Measurements from ENCODE around the gene BACH1.
"Not testable (repeated sequence)": the region's sequence is repeated elsewhere in the genome, so short reads cannot be mapped to it uniquely, and the experiment has no call there.

Gene BACH1

DNA sequence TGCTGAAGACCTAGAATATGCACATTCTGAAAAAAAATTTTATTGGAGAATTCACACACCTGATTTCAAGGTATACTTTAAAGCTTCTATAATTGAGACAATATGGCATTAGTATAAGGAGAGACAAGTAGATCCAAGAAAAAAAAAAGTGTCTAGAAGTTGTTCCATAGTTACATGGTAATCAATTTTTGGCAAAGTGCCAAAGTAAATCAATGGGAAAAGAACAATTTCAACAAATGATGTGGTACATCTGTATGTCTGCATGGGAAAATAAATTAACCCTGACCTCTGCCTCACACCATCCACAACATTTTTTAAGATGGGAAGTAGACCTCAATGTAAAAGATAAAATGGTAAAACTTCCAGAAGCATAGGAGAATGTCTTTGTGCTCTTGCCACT lies 21.3 kb upstream of the BACH1 start:
- H3K4me3 Mint-ChIP-seq, result no peak overlapping the region
- no peaks in the 10 kb centered on the region for H3K4me1 Mint-ChIP-seq (ENCODE audit: low read depth)
- H3K27me3 Mint-ChIP-seq, result no peaks in the 10 kb centered on the region
- H3K27ac Mint-ChIP-seq, result no peak overlapping the region
- no peaks in the 10 kb centered on the region for H3K36me3 Mint-ChIP-seq (ENCODE audit: low read depth)
- H3K9me3 Mint-ChIP-seq, result peaks cover 9% of the 10 kb centered on the region

DNA sequence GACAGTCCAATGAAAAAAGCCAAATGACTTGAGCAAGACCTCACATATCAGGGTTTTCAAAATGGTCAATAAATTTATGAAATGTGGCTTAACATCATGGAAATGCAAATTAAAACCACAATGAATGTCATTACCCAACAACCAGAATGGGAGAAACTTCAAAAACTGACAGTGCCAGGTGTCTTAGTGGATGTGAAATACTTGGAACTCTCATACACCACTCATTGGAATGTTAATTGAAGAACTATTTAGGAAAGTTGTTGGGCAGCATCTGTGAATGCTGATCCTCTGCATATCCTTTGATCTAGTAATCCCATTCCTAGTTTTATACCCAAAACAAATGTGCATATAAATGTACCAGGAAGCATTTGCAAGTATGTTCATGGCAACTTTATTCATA lies 19.2 kb upstream of the BACH1 start:
- H3K4me3 Mint-ChIP-seq, result no peak overlapping the region
- no peak overlapping the region for H3K27ac Mint-ChIP-seq
- no peaks in the 10 kb centered on the region for H3K27me3 Mint-ChIP-seq
- no peaks in the 10 kb centered on the region for H3K4me1 Mint-ChIP-seq (ENCODE audit: low read depth)
- H3K9me3 Mint-ChIP-seq, result peaks cover 11% of the 10 kb centered on the region
- no peaks in the 10 kb centered on the region for H3K36me3 Mint-ChIP-seq (ENCODE audit: low read depth)

DNA sequence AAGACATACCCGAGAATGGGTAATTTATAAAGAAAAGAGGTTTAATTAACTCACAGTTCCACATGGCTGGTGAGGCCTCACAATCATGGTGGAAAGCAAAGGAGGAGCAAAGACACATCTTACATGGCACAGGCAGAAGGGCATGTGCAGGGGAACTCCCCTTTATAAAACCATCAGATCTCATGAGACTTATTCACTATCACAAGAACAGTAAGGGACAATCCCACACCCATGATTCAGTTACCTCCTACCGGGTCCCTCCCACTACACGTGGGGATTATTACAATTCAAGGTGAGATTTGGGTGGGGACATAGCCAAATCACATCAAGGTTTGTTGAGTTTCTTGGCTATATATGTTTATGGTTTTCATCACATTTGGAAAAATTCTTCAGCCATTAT lies 16.9 kb upstream of the BACH1 start:
- H3K36me3 Mint-ChIP-seq (ENCODE audit: low read depth); H3K27ac Mint-ChIP-seq; H3K4me3 Mint-ChIP-seq; H3K4me1 Mint-ChIP-seq (ENCODE audit: low read depth); H3K27me3 Mint-ChIP-seq: not testable (repeated sequence)
- peaks cover 11% of the 10 kb centered on the region for H3K9me3 Mint-ChIP-seq

DNA sequence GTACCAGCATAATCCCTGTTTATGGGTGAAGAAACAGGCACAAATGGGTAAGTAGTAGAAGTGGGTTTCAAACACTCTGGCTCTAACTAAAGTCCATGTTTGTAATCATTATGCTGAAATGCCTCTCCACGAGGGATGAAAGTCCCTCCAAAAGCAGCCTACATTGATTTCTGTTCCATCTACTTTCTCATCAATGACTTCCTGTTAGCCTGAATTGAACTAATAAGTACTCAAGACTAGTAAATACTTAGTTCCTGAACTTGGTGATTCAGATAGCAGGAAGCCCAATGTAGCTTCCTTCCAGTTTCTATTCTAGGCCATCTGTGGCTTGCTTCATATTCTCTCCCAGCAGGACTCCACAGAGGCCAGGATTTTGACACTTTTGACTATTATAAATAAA lies 11.3 kb upstream of the BACH1 start:
- Mint-ChIP-seq H3K27ac (no peak overlapping the region), H3K4me1 (ENCODE audit: low read depth) (peaks cover 6% of the 10 kb centered on the region), H3K36me3 (ENCODE audit: low read depth) (no peaks in the 10 kb centered on the region)

DNA sequence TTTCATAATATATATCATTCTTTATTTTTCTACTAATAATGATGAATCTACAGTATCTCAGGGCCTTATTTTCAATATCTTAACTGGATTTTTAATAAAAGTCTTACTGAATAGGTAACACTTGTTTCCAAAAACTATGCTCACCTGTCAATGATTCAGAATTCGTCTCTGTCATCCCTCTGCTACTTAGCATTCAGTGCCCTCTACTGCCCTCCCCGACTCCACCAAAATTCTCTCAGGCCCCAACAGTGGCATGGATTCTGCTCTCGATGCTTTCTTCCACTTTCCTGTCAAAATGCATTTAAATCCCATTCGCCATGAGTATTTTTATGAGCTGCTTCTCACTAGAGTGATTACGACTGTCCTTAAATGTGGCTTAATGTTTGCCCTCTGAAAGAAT lies 10.5 kb upstream of the BACH1 start:
- H3K36me3 Mint-ChIP-seq (ENCODE audit: low read depth), result no peaks in the 10 kb centered on the region
- H3K4me3 Mint-ChIP-seq, result no peak overlapping the region
- H3K27me3 Mint-ChIP-seq, result no peaks in the 10 kb centered on the region
- H3K9me3 Mint-ChIP-seq, result peaks cover 3% of the 10 kb centered on the region
- peaks cover 6% of the 10 kb centered on the region for H3K4me1 Mint-ChIP-seq (ENCODE audit: low read depth)
- H3K27ac Mint-ChIP-seq, result no peak overlapping the region

More for the DNA sequence above, 11.3 kb upstream of the BACH1 start:
- no peaks in the 10 kb centered on the region for H3K27me3 Mint-ChIP-seq
- H3K9me3 Mint-ChIP-seq, result peaks cover 6% of the 10 kb centered on the region
- H3K4me3 Mint-ChIP-seq, result no peak overlapping the region

DNA sequence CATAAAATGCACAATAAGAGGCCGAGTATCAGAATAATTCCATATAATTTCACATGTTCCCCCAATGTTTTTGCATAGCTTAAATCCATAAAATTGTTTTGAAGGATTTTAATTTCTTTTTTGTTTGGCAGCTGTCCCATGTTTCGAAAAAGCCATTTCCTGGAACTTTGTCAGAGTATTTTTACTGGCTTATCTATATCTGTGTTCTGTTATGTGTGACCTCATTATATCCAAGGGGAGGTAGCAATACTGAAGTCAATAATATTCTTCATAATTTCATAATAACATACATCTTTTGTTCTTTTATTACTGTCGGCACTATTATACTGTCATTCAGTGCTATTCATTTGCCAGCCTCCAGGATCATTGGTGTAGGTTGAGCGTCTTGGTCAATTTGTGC lies 9.4 kb upstream of the BACH1 start:
- H3K36me3 Mint-ChIP-seq (ENCODE audit: low read depth), result no peaks in the 10 kb centered on the region
- peaks cover 3% of the 10 kb centered on the region for H3K9me3 Mint-ChIP-seq
- H3K27ac Mint-ChIP-seq, result no peak overlapping the region
- no peak overlapping the region for H3K4me3 Mint-ChIP-seq
- peaks cover 16% of the 10 kb centered on the region for H3K4me1 Mint-ChIP-seq (ENCODE audit: low read depth)
- no peaks in the 10 kb centered on the region for H3K27me3 Mint-ChIP-seq

DNA sequence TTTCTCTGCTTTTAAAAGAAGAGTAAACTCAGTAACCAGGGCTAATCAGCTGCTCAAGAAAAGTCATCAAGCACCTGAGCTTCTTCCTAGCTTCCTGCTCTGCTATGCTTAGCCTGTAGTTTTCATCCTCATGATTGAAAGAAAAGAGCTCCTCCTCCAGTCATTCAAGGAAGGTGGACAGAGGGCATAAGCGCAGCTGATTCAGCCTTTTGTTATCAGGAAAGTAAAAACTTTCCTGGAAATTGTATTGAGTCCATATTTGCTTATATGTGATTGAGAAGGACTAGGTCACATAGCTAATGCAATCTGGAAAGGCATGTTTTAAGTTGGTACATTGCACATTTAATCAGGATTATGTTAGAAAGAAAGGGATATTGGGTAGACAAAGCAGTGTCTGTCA lies 8.5 kb upstream of the BACH1 start:
- Mint-ChIP-seq H3K27me3 (no peaks in the 10 kb centered on the region), H3K4me3 (no peak overlapping the region), H3K27ac (no peak overlapping the region), H3K9me3 (peaks cover 3% of the 10 kb centered on the region), H3K36me3 (ENCODE audit: low read depth) (no peaks in the 10 kb centered on the region), H3K4me1 (ENCODE audit: low read depth) (peaks cover 26% of the 10 kb centered on the region)

DNA sequence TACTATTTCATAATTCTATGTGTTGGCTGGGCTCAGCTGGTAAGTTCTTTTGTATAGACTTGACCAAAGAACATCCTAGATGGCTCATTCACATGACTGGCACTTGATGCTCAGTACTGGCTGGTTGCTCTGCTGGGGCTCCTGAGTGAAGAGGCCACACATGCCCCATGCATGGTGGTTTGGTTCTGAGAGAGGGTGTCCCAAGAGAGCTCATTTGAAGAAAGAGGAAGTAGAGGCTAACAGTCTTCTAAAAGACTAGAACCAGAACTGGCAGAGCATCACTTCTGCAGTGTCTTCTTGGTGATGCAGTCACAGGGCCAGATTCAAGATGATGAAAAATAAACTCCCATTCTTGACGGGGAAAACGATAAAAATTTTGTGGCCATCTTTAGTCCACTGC lies 5.2 kb upstream of the BACH1 start:
- H3K9me3 Mint-ChIP-seq, result peaks cover 10% of the 10 kb centered on the region
- H3K4me1 Mint-ChIP-seq (ENCODE audit: low read depth), result peaks cover 41% of the 10 kb centered on the region
- H3K27me3 Mint-ChIP-seq, result no peaks in the 10 kb centered on the region
- peak overlapping the region; percentile 65 for H3K27ac Mint-ChIP-seq
- no peak overlapping the region for H3K4me3 Mint-ChIP-seq
- H3K36me3 Mint-ChIP-seq (ENCODE audit: low read depth), result peaks cover 5% of the 10 kb centered on the region

DNA sequence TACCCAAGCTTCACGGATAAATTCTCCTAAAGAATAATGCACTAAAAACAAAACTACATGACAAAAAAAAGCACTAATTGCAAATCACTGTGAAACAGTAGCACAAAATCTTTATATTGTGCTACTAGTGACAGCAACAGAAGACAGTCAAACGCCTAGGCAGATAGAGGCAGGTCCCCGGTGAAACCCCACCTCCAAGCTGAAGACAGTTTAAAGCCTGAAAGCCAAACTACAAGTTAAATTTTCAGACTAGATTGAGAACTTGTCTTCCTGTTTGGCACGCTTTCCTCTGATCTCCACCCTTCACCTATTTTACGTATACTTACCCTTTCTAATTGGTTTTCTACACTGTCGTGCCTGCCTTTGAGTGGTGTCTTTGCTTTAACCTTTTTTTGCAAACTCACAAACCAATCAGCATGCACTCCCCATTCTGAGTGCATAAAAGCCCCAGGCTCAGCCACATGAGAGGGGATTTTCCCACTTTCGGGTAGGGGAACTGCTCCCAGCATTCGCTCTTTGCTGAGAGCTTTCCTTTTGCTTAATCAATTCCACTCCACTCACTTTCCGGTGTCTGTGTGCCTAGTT lies 3.6 kb upstream of the BACH1 start:
- H3K4me3 Mint-ChIP-seq, result peak overlapping the region; percentile 46
- peaks cover 5% of the 10 kb centered on the region for H3K36me3 Mint-ChIP-seq (ENCODE audit: low read depth)
- peaks cover 50% of the 10 kb centered on the region for H3K4me1 Mint-ChIP-seq (ENCODE audit: low read depth)
- H3K27me3 Mint-ChIP-seq, result no peaks in the 10 kb centered on the region
- peaks cover 10% of the 10 kb centered on the region for H3K9me3 Mint-ChIP-seq
- H3K27ac Mint-ChIP-seq, result peak overlapping the region; percentile 46

DNA sequence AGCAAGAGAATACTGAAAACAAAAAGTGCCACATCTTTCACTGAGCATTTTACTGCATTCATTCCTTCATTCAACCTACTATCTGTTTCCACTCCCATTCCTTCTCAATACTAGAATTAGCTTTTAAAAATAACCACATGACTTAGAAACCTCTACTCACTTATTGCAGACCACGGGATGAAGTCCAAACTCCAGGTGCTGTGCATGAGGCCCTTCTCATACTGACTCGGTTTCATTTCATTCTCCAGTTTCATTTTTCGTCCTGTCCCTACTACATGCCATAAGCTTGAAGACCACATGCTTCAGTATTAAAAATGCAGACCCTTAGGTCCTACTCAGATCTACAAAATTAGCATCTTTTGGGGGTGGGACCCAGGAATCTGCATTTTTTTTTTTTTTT lies 2.3 kb upstream of the BACH1 start:
- Mint-ChIP-seq H3K36me3 (ENCODE audit: low read depth) (peaks cover 5% of the 10 kb centered on the region), H3K4me3 (no peak overlapping the region), H3K4me1 (ENCODE audit: low read depth) (peaks cover 63% of the 10 kb centered on the region), H3K27me3 (no peaks in the 10 kb centered on the region), H3K9me3 (peaks cover 10% of the 10 kb centered on the region), H3K27ac (no peak overlapping the region)

DNA sequence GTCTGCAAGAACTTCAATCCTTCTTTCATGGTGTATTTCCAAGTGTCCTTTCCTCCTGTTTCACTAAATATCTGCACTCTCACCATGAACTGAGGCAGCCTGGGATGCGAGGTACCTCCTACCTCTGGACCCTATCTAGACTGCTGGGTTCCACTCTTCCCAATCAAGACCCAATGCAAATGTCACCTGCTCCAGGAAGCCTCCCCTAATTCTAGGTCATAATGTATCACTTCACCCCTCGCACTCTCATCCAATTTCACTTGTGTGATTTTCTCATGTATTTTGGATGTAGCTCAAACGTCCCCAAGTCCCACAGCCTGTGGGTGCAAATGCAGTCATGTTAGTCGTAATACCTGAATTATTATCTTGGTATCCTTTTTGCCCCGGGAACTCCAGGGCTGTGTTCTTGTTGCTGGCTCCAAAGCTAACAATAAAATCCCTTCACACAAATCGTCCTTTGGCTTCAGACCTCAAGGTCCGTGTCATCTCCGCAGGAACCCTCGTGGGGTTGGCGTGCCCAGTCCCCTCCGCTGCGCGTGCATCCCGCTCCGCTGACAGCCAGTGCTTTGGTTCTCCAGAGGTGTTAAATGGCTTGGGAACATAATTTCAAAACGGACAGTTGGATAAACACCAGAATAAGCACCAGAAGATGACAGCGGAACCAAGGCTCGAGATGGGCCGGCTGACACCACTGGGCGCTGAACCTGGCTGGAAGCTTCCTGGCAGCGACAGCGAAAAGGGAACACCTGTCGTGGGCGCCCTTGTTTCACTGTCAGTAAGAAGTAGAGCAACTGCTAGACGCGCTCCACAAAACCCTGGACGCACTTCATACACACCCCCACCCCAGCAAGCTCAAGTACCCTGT lies 1.0 kb upstream of the BACH1 start:
- H3K4me1 Mint-ChIP-seq (ENCODE audit: low read depth), result peaks cover 75% of the 10 kb centered on the region
- H3K27me3 Mint-ChIP-seq, result no peaks in the 10 kb centered on the region

DNA sequence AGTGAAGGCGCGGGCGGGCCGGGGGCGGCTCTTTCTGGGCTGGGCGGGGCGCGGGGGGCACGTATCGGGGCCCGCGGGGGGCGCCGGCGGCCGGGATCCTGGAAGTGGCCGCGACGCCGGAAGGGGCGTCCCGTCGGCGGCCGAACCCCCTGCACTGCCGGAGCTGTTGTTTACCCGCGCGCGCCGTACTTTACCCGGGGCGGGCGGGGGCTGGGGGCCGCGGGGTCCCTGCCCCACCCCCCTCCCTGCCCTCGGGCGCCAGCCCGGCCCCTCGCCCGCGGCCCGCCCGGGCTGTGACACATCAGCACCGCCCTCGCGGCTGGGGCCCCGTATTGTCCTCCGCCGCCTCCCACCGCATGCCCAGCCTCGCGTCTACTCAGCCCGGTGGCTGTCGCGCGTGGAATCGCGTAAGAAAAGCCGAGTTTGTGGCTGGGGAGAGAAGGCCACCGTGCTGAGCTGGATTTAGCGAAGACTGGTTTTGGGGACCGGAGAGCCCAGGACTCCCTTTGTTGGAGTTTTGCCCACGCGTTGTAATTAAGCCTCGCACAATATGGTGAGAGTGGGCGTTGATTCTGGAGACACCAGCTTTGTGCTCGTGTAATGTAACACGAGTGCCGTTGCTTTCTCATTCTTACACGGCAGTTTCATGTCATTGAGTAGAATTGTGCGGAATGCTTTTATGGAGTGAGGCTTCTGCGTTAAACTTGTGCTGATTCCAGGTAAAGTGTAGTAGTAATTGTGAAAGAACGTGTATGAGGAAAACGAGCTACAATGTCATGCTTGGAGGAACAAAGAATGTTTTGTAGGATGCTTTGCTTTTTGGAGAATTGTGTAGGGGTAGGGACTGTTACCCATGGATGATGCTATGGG lies 559 bp downstream of the BACH1 start:
- H3K4me3 Mint-ChIP-seq, result peak overlapping the region; percentile 89
- peaks cover 7% of the 10 kb centered on the region for H3K9me3 Mint-ChIP-seq
- peaks cover 80% of the 10 kb centered on the region for H3K4me1 Mint-ChIP-seq (ENCODE audit: low read depth)
- H3K36me3 Mint-ChIP-seq (ENCODE audit: low read depth), result peaks cover 5% of the 10 kb centered on the region
- H3K27me3 Mint-ChIP-seq, result no peaks in the 10 kb centered on the region
- peak overlapping the region; percentile 92 for H3K27ac Mint-ChIP-seq

More for the DNA sequence above, 1.0 kb upstream of the BACH1 start:
- H3K9me3 Mint-ChIP-seq, result peaks cover 7% of the 10 kb centered on the region
- H3K36me3 Mint-ChIP-seq (ENCODE audit: low read depth), result peaks cover 5% of the 10 kb centered on the region
- peak overlapping the region; percentile 38 for H3K27ac Mint-ChIP-seq
- peak overlapping the region; percentile 17 for H3K4me3 Mint-ChIP-seq

DNA sequence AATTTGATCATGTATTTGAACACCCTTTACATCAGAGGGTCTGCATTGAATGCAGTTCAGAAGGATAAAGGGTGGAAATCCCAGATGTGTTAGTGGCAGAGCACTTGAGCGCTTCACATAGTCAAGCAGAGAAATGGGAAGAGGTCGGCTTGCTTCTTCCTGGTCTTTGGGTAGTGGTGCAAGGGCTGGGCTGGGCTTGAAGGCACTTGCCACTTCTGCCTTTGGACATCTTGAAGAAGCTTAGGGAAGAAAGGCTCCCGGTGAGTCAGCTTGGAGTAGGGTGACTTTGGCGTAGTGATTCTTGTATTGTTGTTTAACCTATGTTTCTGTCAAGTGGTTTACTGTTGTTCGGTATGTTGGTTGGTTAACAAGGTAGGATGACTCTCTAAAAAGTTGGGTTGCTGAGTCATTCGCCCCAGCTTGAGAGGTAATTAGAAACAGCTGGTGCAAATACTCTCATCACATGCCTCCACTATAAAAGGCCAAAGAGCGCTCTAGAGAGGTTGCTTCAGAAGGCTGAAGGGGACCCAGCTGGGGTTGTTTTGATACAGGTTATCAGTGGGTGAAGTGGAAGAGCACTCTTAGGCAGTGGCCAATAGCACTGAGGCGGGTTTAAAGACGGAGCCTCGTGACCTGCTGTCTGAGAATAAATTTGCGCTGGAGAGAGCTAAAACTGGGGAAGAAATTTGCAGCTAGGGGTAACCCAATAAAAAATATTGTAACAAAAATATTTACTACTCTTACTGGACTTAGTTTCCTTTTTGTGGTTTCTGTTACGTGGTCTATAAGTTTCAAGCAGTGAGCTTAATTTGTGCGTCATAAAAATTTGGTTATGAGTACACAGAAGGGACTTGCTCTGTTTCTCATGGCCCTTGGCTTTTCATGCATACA lies 1.4 kb downstream of the BACH1 start:
- H3K9me3 Mint-ChIP-seq, result peaks cover 7% of the 10 kb centered on the region
- peak overlapping the region; percentile 89 for H3K4me3 Mint-ChIP-seq
- peaks cover 5% of the 10 kb centered on the region for H3K36me3 Mint-ChIP-seq (ENCODE audit: low read depth)
- H3K27me3 Mint-ChIP-seq, result no peaks in the 10 kb centered on the region
- peaks cover 80% of the 10 kb centered on the region for H3K4me1 Mint-ChIP-seq (ENCODE audit: low read depth)
- peak overlapping the region; percentile 92 for H3K27ac Mint-ChIP-seq

DNA sequence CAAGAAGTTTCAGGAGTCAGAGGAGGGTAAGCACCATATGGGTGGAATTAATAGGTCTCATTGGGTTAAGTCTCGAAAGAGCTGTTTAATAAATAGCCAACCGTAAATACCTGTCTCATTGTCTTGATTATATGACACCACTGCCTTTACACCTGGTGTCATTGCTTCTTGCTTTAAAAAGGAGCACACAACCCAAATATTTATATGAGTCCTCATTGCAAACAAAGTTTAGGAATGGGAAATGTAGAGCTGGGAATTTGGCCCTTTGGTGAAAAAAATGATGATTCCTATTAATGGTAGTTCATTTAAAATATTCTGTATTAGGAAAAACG lies 2.1 kb downstream of the BACH1 start:
- H3K27ac Mint-ChIP-seq, result peak overlapping the region; percentile 92
- H3K9me3 Mint-ChIP-seq, result peaks cover 7% of the 10 kb centered on the region
- H3K27me3 Mint-ChIP-seq, result no peaks in the 10 kb centered on the region
- H3K4me1 Mint-ChIP-seq (ENCODE audit: low read depth), result peaks cover 81% of the 10 kb centered on the region
- peaks cover 7% of the 10 kb centered on the region for H3K36me3 Mint-ChIP-seq (ENCODE audit: low read depth)
- H3K4me3 Mint-ChIP-seq, result peak overlapping the region; percentile 89

All from stimulated activated naive CD8-positive, alpha-beta T cell treated with anti-CD3 and anti-CD28 coated beads, Interleukin-15, Interleukin-2, amounts not matched to agents 100 ng/mL and 50 ng/mL, for 24 hours (primary cell).